D721Med (cell line): ENCODE data around the gene BCAP31.

Experiments
- DNase-seq: peaks from one replicate; pipeline ENCODE4 v3.0.0; 2011; ENCODE audit warnings: low spot score; ENCODE audit not compliant: insufficient read length
- FAIRE-seq: peaks from 2 replicates; lab custom pipeline; 2011; peaks lifted over from hg19 to GRCh38; lab: Jason Lieb, UNC
- CTCF ChIP-seq: IDR thresholded peaks from 2 replicates; pipeline ENCODE4 v1.5.1; 2012; ENCODE audit warnings: mild to moderate bottlenecking, control low read depth; ENCODE audit not compliant: insufficient read depth; ENCODE audit errors: missing control alignments

BCAP31 gene

GRCh38 chrX:153728095-153728494 lies 3.9 kb upstream of the BCAP31 start:
- DNase-seq (no peak), FAIRE-seq (no peak)
- no peak for TF ChIP-seq CTCF

GRCh38 chrX:153727123-153727931 lies 3.1 kb upstream of the BCAP31 start:
- FAIRE-seq (no peak), DNase-seq (no peak)
- no peak for TF ChIP-seq CTCF

GRCh38 chrX:153726286-153727122 lies 2.3 kb upstream of the BCAP31 start:
- FAIRE-seq (no peak), DNase-seq (no peak)
- TF ChIP-seq CTCF, result no peak

- no peak for TF ChIP-seq CTCF
- FAIRE-seq (no peak), DNase-seq (no peak)
Measured at GRCh38 chrX:153725832-153726285, 1.7 kb upstream of the BCAP31 start.

GRCh38 chrX:153725039-153725831 lies 1.0 kb upstream of the BCAP31 start:
- DNase-seq, result no peak
- no peak for TF ChIP-seq CTCF
- FAIRE-seq, result no peak

- TF ChIP-seq CTCF, result peak; percentile 28
- DNase-seq (no peak), FAIRE-seq (no peak)
Measured at GRCh38 chrX:153723351-153724251, 586 bp downstream of the BCAP31 start.
